HG03520 (cell line): ENCODE data around the gene CUBN.

Experiments used
- ATAC-seq: cut with Tn5 transposase; IDR thresholded peaks from one replicate; pipeline ENCODE4 v1.9.1; 2021; ENCODE audit warnings: mild to moderate bottlenecking, moderate library complexity; ENCODE audit not compliant: unreplicated experiment

CUBN gene

GRCh38 chr10:17109475-17110207 lies 20.0 kb downstream of the CUBN start:
- ATAC-seq = no peak

- no peak for ATAC-seq
These were observed 20.6 kb downstream of the CUBN start for GRCh38 chr10:17109046-17109445.

- no peak for ATAC-seq
These were observed 22.6 kb downstream of the CUBN start for GRCh38 chr10:17106991-17107390.

GRCh38 chr10:17101910-17102266 lies 27.7 kb downstream of the CUBN start:
- ATAC-seq = no peak

GRCh38 chr10:17101257-17101909 lies 28.2 kb downstream of the CUBN start:
- no peak for ATAC-seq

GRCh38 chr10:17100586-17100985 lies 29.0 kb downstream of the CUBN start:
- no peak for ATAC-seq

GRCh38 chr10:17098012-17098411 lies 31.6 kb downstream of the CUBN start:
- no peak for ATAC-seq

- ATAC-seq = no peak
These were observed 34.8 kb downstream of the CUBN start for GRCh38 chr10:17094844-17095243.

- ATAC-seq = no peak
These were observed 36.4 kb downstream of the CUBN start for GRCh38 chr10:17092986-17093803.

- no peak for ATAC-seq
These were observed 37.2 kb downstream of the CUBN start for GRCh38 chr10:17092216-17092944.

GRCh38 chr10:17088118-17088806 lies 41.3 kb downstream of the CUBN start:
- no peak for ATAC-seq

GRCh38 chr10:17086865-17087367 lies 42.7 kb downstream of the CUBN start:
- no peak for ATAC-seq

GRCh38 chr10:17085011-17085725 lies 44.4 kb downstream of the CUBN start:
- ATAC-seq = no peak

- ATAC-seq = no peak
These were observed 45.4 kb downstream of the CUBN start for GRCh38 chr10:17084258-17084657.

GRCh38 chr10:17081431-17081830 lies 48.2 kb downstream of the CUBN start:
- ATAC-seq = no peak

- ATAC-seq = no peak
These were observed 51.7 kb downstream of the CUBN start for GRCh38 chr10:17077890-17078289.

GRCh38 chr10:17077346-17077781 lies 52.2 kb downstream of the CUBN start:
- no peak for ATAC-seq

- no peak for ATAC-seq
These were observed 52.8 kb downstream of the CUBN start for GRCh38 chr10:17076626-17077345.
